ENCODE data around the gene SSU72. TPM values are rescaled to one million over a fixed set of nuclear protein-coding genes. Genes with fewer than 3 reads are reported as not detected.
"Not testable (repeated sequence)": the region's sequence is repeated elsewhere in the genome, so short reads cannot be mapped to it uniquely, and the experiment has no call there.

Gene SSU72
- total RNA-seq, 2 experiments from 2014 or later, result 95.4 to 101 TPM

DNA sequence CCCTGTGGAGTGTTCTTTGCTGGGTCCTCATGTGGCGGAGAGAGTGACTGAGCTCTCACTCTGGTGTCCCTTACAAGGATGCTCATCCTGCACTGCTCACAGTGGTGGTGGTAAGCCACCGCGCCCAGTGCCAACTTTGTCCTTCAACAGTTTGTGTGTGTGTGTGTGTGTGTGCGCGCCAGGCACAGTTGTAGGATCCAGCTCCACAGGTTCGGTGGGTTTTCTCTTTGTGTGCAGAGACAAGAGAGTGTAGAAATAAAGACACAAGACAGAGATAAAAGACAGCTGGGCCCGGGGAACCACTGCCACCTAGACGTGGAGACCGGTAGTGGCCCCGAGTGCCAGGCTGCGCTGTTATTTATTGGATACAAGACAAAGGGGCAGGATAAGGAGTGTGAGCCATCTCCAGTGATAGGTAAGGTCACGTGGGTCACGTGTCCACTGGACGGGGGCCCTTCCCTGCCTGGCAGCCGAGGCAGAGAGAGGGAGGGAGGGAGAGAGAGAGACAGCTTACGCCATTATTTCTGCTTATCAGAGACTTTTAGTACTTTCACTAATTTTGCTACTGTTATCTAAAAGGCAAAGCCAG, 69.8 kb downstream of the SSU72 start:
- DNase-seq, result peak; percentile 56 to 84 (median 68)
- intact Hi-C loops (cut with DNase I, micrococcal nuclease); H3K36me3 Mint-ChIP-seq (ENCODE audit: low read depth); H3K27me3 Mint-ChIP-seq; H3K9me3 Mint-ChIP-seq; H3K27me3 ChIP-seq (ENCODE audit: control insufficient read depth in 1 of 2, insufficient read depth in 2 of 2, low read length in 2 of 2); H3K9me3 ChIP-seq (ENCODE audit: control insufficient read depth in 1 of 2, insufficient read depth in 1 of 2, low read length in 2 of 2); H3K27ac ChIP-seq (ENCODE audit: low read depth in 1 of 2, low read length in 2 of 2); H3K36me3 ChIP-seq (ENCODE audit: insufficient read depth, low read length): not testable (repeated sequence)
- CTCF ChIA-PET, result interaction anchor here (0.7 to 1.5 kb wide), 6 partner anchors 25 to 133 kb away, joined by 3 to 5 read pairs (median 4); no protein-coding TSS in a partner anchor
- Histone ChIP-seq H3K4me1 (ENCODE audit: insufficient read depth, low read length) (peaks cover 14% of the 10 kb centered on the region), H3K4me3 (ENCODE audit: low read length) (peak overlapping the region; percentile 20)
- peaks cover 11% of the 10 kb centered on the region for H3K4me1 Mint-ChIP-seq (ENCODE audit: low read depth)
- POLR2A ChIA-PET, result interaction anchor here (0.6 to 1.7 kb wide), 5 partner anchors 42 to 130 kb away, joined by 3 to 6 read pairs (median 5); partner anchors contain the start of genes AURKAIP1, CCNL2 and MIB2
- H3K4me3 Mint-ChIP-seq, result peak overlapping the region; percentile 80
- peak; percentile 76 for ATAC-seq (ENCODE audit: poor library complexity)
- peak overlapping the region; percentile 69 for H3K27ac Mint-ChIP-seq
- TF ChIP-seq, protein P1, sequence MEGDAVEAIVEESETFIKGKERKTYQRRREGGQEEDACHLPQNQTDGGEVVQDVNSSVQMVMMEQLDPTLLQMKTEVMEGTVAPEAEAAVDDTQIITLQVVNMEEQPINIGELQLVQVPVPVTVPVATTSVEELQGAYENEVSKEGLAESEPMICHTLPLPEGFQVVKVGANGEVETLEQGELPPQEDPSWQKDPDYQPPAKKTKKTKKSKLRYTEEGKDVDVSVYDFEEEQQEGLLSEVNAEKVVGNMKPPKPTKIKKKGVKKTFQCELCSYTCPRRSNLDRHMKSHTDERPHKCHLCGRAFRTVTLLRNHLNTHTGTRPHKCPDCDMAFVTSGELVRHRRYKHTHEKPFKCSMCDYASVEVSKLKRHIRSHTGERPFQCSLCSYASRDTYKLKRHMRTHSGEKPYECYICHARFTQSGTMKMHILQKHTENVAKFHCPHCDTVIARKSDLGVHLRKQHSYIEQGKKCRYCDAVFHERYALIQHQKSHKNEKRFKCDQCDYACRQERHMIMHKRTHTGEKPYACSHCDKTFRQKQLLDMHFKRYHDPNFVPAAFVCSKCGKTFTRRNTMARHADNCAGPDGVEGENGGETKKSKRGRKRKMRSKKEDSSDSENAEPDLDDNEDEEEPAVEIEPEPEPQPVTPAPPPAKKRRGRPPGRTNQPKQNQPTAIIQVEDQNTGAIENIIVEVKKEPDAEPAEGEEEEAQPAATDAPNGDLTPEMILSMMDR (IDR thresholded peaks at IDR 0.05), result peak; percentile 68

DNA sequence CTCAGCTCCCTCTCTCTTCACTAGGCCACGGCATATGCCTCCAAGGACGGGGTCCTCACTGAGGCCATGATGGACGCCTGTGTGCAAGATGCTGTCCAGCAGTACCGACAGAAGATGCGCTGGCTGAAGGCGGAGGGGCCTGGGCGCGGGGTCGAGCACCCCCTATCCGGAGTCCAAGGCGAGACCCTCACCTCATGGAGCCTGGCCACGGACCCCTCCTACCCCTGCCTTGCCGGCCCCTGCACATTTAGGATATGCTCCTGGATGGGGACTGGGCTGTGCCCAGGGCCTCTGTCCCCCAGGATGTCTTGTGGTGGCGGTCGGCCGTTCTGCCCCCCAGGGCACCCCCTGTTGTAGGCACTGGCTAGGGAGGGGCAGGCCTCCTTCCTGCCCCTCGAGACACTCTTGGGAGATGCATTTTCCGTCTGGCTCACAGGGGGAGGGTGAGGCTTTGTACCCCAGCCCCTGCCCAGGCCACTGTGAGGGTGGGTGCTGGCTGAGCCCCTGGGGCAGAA, 79.1 kb downstream of the SSU72 start:
- H3K27ac ChIP-seq (ENCODE audit: low read depth in 1 of 2, low read length in 2 of 2); H3K27me3 ChIP-seq (ENCODE audit: control insufficient read depth in 1 of 2, insufficient read depth in 2 of 2, low read length in 2 of 2); H3K4me1 ChIP-seq (ENCODE audit: insufficient read depth, low read length); H3K4me3 ChIP-seq (ENCODE audit: low read length); H3K4me3 Mint-ChIP-seq; DNase-seq; H3K4me1 Mint-ChIP-seq (ENCODE audit: low read depth); H3K27ac Mint-ChIP-seq; H3K27me3 Mint-ChIP-seq; H3K9me3 Mint-ChIP-seq; POLR2A ChIA-PET; CTCF ChIA-PET: not testable (repeated sequence)
- peaks cover 45% of the 10 kb centered on the region for H3K36me3 Mint-ChIP-seq (ENCODE audit: low read depth)
- ATAC-seq (ENCODE audit: poor library complexity), result peak; percentile 24
- peaks cover 21% of the 10 kb centered on the region for H3K36me3 ChIP-seq (ENCODE audit: insufficient read depth, low read length)
- intact Hi-C loops (cut with DNase I, micrococcal nuclease), result loop anchor here in 1 of 2 experiments (2.0 kb wide), 1 partner anchor 39 kb away; no protein-coding TSS in a partner anchor
- peaks cover 14 to 31% of the 10 kb centered on the region in 2 experiments for H3K9me3 ChIP-seq (ENCODE audit: control insufficient read depth in 1 of 2, insufficient read depth in 1 of 2, low read length in 2 of 2)

GRCh38 chr1:1494311-1494710, 80.4 kb downstream of the SSU72 start:
- H3K27me3 Mint-ChIP-seq; POLR2A ChIA-PET; H3K9me3 Mint-ChIP-seq; H3K4me3 ChIP-seq (ENCODE audit: low read length); H3K27ac ChIP-seq (ENCODE audit: low read depth in 1 of 2, low read length in 2 of 2); H3K4me1 ChIP-seq (ENCODE audit: insufficient read depth, low read length); ATAC-seq (ENCODE audit: poor library complexity); H3K4me3 Mint-ChIP-seq; CTCF ChIA-PET; H3K27me3 ChIP-seq (ENCODE audit: control insufficient read depth in 1 of 2, insufficient read depth in 2 of 2, low read length in 2 of 2); H3K27ac Mint-ChIP-seq; DNase-seq; H3K4me1 Mint-ChIP-seq (ENCODE audit: low read depth): not testable (repeated sequence)
- H3K36me3 Mint-ChIP-seq (ENCODE audit: low read depth), result peaks cover 51% of the 10 kb centered on the region
- Histone ChIP-seq H3K9me3 (ENCODE audit: control insufficient read depth in 1 of 2, insufficient read depth in 1 of 2, low read length in 2 of 2) (peaks cover 14 to 36% of the 10 kb centered on the region in 2 experiments), H3K36me3 (ENCODE audit: insufficient read depth, low read length) (peaks cover 29% of the 10 kb centered on the region)
- intact Hi-C loops (cut with DNase I, micrococcal nuclease), result loop anchor here in 1 of 2 experiments (2.0 kb wide), 1 partner anchor 40 kb away; no protein-coding TSS in a partner anchor

Other genes with a start within 250 kb of the SSU72 start
- gene TAS1R3, start 243.6 kb downstream of the SSU72 start, total RNA-seq, result 1 to 10 TPM; 3.3 to 3.4 TPM
- 10 to 100 TPM; 44.9 to 45.5 TPM for gene DVL1, start 225.4 kb downstream of the SSU72 start, total RNA-seq
- gene MXRA8, start 216.3 kb downstream of the SSU72 start, total RNA-seq, result 1 to 10 TPM; 1.6 to 2.9 TPM
- 10 to 100 TPM; 59.2 to 64.6 TPM for gene AURKAIP1, start 199.7 kb downstream of the SSU72 start, total RNA-seq
- 100 to 1,000 TPM; 274 to 281 TPM for gene CCNL2, start 175.5 kb downstream of the SSU72 start, total RNA-seq
- gene MRPL20, start 167.6 kb downstream of the SSU72 start, total RNA-seq, result 100 to 1,000 TPM in 1 of 2 experiments, 10 to 100 TPM in 1; 99.9 to 103 TPM
- gene ANKRD65, start 153.6 kb downstream of the SSU72 start, total RNA-seq, result not detected
- not detected for gene VWA1, start 139.2 kb downstream of the SSU72 start, total RNA-seq
- under 1 TPM; 0.28 to 0.74 TPM for gene ATAD3C, start 125.2 kb downstream of the SSU72 start, total RNA-seq
- gene ATAD3B, start 103.1 kb downstream of the SSU72 start, total RNA-seq, result 10 to 100 TPM; 44.3 to 49.1 TPM
- 10 to 100 TPM; 17.0 to 19.5 TPM for gene ATAD3A, start 62.7 kb downstream of the SSU72 start, total RNA-seq
- 1 to 10 TPM in 1 of 2 experiments, under 1 TPM in 1; 0.75 to 1.5 TPM for gene TMEM240, start 34.2 kb downstream of the SSU72 start, total RNA-seq
- gene FNDC10, start 25.3 kb upstream of the SSU72 start, total RNA-seq, result 1 to 10 TPM; 1.0 to 1.3 TPM
- gene MIB2, start 40.6 kb upstream of the SSU72 start, total RNA-seq, result 10 to 100 TPM; 58.3 to 59.4 TPM
- gene MMP23B, start 57.3 kb upstream of the SSU72 start, total RNA-seq, result 1 to 10 TPM; 3.0 to 3.7 TPM
- 10 to 100 TPM; 49.8 to 52.0 TPM for gene CDK11B, start 84.1 kb upstream of the SSU72 start, total RNA-seq
- gene SLC35E2B, start 117.9 kb upstream of the SSU72 start, total RNA-seq, result 10 to 100 TPM; 43.9 to 45.3 TPM
- gene CDK11A, start 149.5 kb upstream of the SSU72 start, total RNA-seq, result 100 to 1,000 TPM; 206 to 217 TPM
- gene NADK, start 203.6 kb upstream of the SSU72 start, total RNA-seq, result 10 to 100 TPM; 19.9 to 25.1 TPM

Data from CD4-positive, alpha-beta T cell (primary cell).